Central memory CD8-positive, alpha-beta T cell (primary cell): Measurements from ENCODE around the gene HERC2.

ENCODE experiments used
- ATAC-seq: fragments of 150-1000 bp; cut with Tn5 transposase; replicated peaks from 2 replicates; pipeline ENCODE4 v1.10.0; 2022; ENCODE audit warnings: mild to moderate bottlenecking, moderate FRiP score, moderate number of reproducible peaks; ENCODE audit not compliant: poor library complexity, severe bottlenecking; ENCODE audit errors: extremely low read depth
- DNase-seq, 2 donors: peaks; one replicate each; pipeline ENCODE4 v3.0.0; 2021; ENCODE audit warnings: low spot score in 2 of 2
- H3K27ac Mint-ChIP-seq: one replicate; pipeline ENCODE4 v1.8.0; 2022; ENCODE audit warnings: low read depth, mild to moderate bottlenecking, moderate library complexity, mixed read lengths
- H3K27me3 Mint-ChIP-seq: one replicate; pipeline ENCODE4 v1.8.0; 2022; ENCODE audit warnings: mixed read lengths
- H3K36me3 Mint-ChIP-seq: one replicate; pipeline ENCODE4 v1.8.0; 2022; ENCODE audit warnings: mild to moderate bottlenecking, moderate library complexity, mixed read lengths; ENCODE audit not compliant: insufficient read depth
- H3K4me1 Mint-ChIP-seq: one replicate; pipeline ENCODE4 v1.8.0; 2022; ENCODE audit warnings: mixed read lengths
- H3K4me3 Mint-ChIP-seq: one replicate; pipeline ENCODE4 v1.8.0; 2022; ENCODE audit warnings: mild to moderate bottlenecking, moderate library complexity, mixed read lengths
- H3K9me3 Mint-ChIP-seq: one replicate; pipeline ENCODE4 v1.8.0; 2022; ENCODE audit warnings: mixed read lengths

The HERC2 gene

DNA sequence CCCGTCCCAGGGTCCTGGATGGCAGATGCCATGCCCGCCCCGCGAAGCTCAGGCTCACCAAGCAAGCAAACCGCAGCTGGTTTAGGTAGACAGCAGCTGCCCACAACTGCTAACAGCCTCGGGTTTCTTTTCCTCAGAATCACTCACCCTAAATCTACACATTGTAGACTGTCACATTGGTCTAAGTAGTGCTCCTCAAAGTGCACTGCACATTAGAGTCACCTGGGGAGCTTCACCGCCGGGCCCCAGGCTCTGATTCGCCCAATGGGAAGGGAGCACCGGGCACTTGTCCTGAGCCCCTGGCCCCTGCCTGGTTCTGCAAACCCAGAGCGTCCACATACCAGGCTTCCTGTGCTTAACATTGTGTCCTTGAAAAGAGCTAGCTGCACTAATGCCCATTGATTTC, 223.6 kb downstream of the HERC2 start:
- Mint-ChIP-seq H3K36me3 (peaks cover 5% of the 10 kb centered on the region), H3K9me3 (no peaks in the 10 kb centered on the region), H3K4me1 (peaks cover 19% of the 10 kb centered on the region), H3K4me3 (peak overlapping the region; percentile 56), H3K27ac (no peak overlapping the region), H3K27me3 (peaks cover 41% of the 10 kb centered on the region)
- ATAC-seq (no peak), DNase-seq (no peak)

DNA sequence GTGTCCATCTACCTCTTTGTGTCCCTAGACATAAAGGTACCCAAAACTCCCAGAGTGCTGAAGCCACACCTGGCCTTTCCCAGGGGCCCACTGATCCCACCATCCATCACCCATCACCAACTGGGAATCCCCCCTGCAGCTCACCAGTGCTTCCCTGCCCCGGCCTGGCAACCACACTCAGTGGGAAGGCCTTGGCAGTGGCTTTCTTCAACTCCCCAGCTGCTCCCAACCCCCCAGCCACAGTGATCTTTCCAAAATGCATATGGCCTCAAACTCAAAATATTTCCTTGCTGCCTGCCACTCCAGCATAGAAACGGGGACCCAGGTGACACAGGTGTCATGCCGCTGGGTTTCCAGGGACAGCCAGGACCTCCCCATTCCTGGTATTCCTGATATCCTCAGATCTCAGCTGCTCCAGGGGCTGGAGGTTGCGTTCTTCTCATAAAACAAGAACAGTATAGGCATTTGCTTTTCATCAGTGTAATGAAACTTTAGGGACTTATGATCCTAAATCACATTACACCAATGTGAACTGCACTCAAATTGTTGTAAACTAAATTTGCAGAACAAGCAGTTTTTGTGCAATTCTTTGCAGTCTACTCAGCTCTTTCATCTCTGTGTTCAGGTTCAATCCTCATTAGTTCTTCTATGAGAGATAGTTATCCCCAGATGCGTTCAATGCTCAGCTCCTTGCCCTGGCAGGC, 224.2 kb downstream of the HERC2 start:
- DNase-seq (no peak), ATAC-seq (no peak)
- Mint-ChIP-seq H3K36me3 (peaks cover 5% of the 10 kb centered on the region), H3K4me1 (peaks cover 19% of the 10 kb centered on the region), H3K4me3 (peak overlapping the region; percentile 56), H3K27ac (no peak overlapping the region), H3K9me3 (no peaks in the 10 kb centered on the region), H3K27me3 (peaks cover 47% of the 10 kb centered on the region)

DNA sequence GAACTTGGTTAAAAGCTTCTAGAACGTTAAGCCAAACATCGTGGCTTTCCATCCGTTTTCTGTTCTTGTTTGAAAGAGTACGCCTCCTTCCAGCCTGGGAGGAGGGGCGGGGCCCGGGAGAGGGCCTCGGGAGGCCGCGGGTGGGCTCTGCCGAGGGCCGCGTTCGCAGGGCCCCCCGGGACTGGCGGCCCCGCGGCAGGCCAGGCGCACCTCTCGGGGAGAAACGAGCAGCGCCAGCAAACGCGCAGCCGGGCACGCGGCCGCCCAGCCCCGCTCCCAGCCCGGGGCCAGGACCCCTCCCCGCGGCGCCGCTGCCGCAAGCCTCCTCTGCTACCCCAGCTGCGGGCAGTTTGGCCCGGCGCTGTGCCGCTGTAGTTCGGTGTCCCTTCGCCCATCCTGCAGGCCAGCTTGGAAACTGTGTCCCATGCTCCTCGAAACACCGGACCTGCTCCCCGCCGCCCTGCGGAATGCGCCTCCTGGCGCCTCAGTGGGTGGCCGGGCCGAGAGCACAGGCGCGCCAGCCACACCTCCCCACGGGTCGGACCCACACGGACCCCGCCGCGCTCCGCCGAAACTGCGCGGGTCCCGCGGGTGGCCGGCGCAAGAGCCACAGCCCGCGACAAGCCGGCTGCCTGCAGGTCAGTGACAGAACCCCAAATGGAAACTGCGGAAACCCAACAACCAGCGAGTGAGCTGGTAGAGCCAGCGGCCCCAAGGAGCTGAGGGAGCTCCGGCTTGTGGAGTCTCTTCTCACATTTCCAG, 225.1 kb downstream of the HERC2 start:
- Mint-ChIP-seq H3K36me3 (peaks cover 5% of the 10 kb centered on the region), H3K4me1 (peaks cover 19% of the 10 kb centered on the region), H3K9me3 (no peaks in the 10 kb centered on the region), H3K4me3 (peak overlapping the region; percentile 68), H3K27ac (no peak overlapping the region), H3K27me3 (peaks cover 56% of the 10 kb centered on the region)
- DNase-seq (no peak), ATAC-seq (no peak)

DNA sequence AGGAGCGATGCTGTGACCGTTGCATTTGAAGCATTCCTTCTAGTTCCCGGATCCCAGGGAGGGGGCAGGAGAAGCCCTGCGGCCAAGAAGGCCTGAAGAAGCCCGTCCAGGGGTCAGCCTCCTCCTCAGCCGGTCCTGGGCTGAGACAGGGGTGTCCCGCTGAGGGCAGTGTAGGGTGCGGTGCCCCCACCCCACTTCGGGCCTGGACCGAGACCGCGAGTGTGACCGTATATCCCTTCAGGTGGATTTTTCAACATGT, 225.6 kb downstream of the HERC2 start:
- Mint-ChIP-seq H3K27me3 (peaks cover 62% of the 10 kb centered on the region), H3K4me3 (peak overlapping the region; percentile 68), H3K9me3 (no peaks in the 10 kb centered on the region), H3K4me1 (peaks cover 19% of the 10 kb centered on the region), H3K36me3 (peaks cover 5% of the 10 kb centered on the region), H3K27ac (no peak overlapping the region)
- no peak for DNase-seq
- no peak for ATAC-seq

DNA sequence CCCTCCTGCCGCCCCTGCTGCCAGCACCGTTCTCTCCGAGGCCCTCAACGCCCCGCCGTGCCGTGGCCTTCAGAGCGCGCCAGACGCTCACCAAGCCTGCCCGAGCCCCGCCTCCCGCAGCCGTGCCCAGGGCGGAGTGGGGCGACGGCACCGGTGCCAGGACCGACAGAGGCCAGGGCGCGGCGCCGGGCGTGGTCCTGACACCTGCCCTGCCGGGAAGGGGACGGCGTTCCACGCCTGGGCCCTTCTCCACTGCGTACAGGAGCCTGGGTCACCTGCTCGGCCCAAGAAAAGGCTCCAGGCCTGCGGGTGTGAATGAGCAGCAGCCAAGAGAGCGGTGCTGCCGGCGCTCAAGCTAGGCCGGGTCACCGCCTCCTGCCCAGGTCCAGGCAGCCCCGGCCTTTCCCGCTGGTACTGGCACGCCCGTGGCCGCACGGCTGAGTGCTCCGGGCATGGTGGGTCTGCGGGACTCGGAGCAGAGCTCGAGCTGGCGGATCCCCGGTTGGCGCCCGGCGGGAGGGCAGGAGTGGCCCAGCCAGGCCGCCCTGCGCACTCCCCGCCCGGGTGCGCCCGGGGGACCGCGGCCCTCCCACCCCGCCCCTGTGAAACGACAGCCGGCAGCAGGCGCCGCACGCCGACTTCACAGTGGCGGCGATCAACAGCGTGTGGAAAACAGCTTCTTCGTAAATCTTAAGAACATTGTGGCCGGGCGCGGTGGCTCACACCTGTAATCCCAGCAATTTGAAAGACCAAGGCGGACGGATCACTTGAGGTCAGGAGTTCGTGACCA, 227.1 kb downstream of the HERC2 start:
- H3K4me1 Mint-ChIP-seq, result peaks cover 19% of the 10 kb centered on the region
- peak in 1 of 2 donors; percentile 14 for DNase-seq
- peak overlapping the region; percentile 68 for H3K4me3 Mint-ChIP-seq
- no peak overlapping the region for H3K27ac Mint-ChIP-seq
- ATAC-seq, result peak; percentile 29
- peaks cover 67% of the 10 kb centered on the region for H3K27me3 Mint-ChIP-seq
- H3K9me3 Mint-ChIP-seq, result peaks cover 7% of the 10 kb centered on the region
- H3K36me3 Mint-ChIP-seq, result peaks cover 4% of the 10 kb centered on the region

DNA sequence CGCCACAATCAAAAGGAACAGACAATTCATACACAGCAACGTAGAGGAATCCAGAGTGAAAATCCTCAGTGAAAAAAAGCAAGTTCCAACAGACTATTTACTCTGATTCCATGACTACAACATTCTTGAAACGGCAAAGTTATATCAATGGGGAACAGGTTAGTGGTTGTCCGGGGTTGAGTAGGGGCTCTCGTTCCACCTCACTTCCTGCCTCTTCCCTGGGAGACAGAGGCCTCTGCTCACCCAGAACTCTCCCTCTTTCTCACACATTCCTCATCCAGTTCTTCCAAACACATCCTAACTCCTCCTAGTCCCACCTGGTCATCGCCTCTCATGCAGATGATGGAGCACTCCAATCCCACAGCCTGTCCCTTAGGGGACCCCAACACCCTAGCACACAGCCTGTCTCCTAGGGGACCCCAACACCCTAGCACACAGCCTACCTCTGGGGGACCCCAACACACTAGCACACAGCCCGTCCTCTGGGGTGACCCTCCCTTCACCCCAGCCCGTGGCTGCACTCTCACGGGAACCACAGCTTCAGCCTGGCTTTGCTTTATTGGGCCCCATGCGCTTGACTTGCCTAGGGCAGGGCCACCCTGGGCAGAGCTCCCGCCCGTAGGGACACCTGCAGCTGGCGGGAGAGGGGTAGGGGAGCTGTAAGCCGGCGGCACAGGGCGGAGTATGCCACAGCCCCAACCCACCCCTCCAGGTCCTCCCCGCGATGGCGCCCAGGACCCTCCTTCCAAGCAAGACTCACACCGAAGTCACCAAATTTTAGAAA, 228.0 kb downstream of the HERC2 start:
- peaks cover 13% of the 10 kb centered on the region for H3K9me3 Mint-ChIP-seq
- ATAC-seq, result no peak
- peaks cover 13% of the 10 kb centered on the region for H3K4me1 Mint-ChIP-seq
- no peak overlapping the region for H3K27ac Mint-ChIP-seq
- H3K36me3 Mint-ChIP-seq, result peaks cover 4% of the 10 kb centered on the region
- no peak overlapping the region for H3K4me3 Mint-ChIP-seq
- peaks cover 69% of the 10 kb centered on the region for H3K27me3 Mint-ChIP-seq
- DNase-seq, result peak in 1 of 2 donors; percentile 7

DNA sequence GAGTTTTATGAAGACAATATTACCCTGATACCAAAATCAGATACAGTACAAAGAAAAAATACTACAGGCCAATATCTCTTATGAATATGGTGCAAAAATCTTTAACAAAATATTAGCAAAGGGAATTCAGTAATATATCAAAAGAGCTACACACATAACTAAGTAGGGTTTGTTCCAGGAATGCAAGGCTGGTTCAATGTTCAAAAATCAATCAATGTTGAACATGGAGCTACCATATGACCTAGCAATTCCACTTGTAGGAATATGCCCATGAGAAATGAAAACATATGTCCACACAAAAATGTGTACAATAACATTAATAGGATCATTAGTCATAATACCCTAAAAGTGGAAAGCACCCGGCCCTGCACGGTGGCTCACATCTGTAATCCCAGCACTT, 230.7 kb downstream of the HERC2 start:
- no peak for DNase-seq
- H3K36me3 Mint-ChIP-seq, result peaks cover 2% of the 10 kb centered on the region
- no peak overlapping the region for H3K4me3 Mint-ChIP-seq
- peaks cover 13% of the 10 kb centered on the region for H3K9me3 Mint-ChIP-seq
- no peak for ATAC-seq
- H3K27me3 Mint-ChIP-seq, result peaks cover 80% of the 10 kb centered on the region
- no peak overlapping the region for H3K27ac Mint-ChIP-seq
- peaks cover 13% of the 10 kb centered on the region for H3K4me1 Mint-ChIP-seq

DNA sequence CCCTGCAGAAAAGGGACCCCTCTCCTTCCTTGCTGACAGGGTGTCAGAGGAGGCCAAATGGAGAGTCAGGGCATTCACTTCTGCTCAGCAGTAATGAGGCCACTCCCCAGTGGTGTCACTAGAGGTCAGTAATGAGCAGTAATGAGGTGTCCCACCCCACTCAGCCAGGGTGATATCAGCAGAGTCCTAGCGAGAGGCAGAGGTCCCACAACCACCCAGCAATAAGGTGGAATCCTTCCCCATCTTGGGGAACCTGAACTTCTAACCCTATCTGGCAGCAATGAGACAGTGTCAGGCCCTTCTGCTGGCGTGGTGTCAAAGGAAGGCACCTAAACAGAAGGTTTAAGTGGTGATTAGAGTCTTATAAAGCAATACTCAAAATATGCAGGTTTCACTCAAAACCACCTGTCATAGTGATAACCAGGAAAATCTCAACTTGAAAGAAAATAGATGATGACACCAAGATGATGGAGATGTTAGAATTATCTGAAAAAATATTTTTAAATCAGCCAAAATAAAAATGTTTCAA, 235.7 kb downstream of the HERC2 start:
- peak in 1 of 2 donors; percentile 43 for DNase-seq
- peaks cover 64% of the 10 kb centered on the region for H3K27me3 Mint-ChIP-seq

DNA sequence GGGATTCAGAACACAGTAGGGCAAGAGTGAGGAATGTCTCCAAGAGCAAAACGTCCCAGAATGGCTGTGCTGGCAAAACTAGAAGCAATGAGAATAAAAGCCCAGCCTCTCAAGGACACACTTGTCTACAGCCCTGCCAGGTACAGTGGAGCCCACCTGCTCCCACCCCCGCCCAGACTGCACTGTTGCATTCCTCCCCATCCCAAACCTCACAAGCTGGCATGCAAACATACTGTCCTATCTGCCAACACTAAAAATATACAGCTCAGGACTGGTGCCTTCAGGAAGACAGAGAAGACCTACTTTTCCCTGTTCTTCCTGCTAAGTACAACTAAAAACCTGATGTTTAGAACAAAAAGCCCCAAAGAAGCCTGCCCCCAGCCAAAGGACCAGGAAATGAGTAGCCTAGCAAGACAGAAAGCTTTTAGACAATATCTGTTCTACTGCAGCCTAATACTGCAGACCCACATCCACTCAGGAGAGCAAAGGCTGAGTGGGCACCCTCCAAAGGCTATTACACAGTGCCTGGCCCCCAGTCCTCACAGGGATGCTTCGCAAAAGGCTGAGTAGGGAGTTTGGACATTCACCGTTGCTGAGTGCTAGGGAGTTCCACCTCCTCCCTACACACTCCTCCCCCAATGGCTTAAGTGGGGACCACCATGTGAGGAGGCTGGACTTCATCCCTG, 236.3 kb downstream of the HERC2 start:
- Mint-ChIP-seq H3K27ac (no peak overlapping the region), H3K9me3 (peaks cover 13% of the 10 kb centered on the region), H3K4me1 (peaks cover 10% of the 10 kb centered on the region), H3K4me3 (no peak overlapping the region), H3K36me3 (no peaks in the 10 kb centered on the region), H3K27me3 (peaks cover 58% of the 10 kb centered on the region)
- ATAC-seq (peak; percentile 29), DNase-seq (no peak)

More for the DNA sequence above, 235.7 kb downstream of the HERC2 start:
- H3K4me1 Mint-ChIP-seq, result peaks cover 10% of the 10 kb centered on the region
- ATAC-seq, result peak; percentile 93
- peaks cover 13% of the 10 kb centered on the region for H3K9me3 Mint-ChIP-seq
- no peak overlapping the region for H3K27ac Mint-ChIP-seq
- no peaks in the 10 kb centered on the region for H3K36me3 Mint-ChIP-seq
- no peak overlapping the region for H3K4me3 Mint-ChIP-seq

DNA sequence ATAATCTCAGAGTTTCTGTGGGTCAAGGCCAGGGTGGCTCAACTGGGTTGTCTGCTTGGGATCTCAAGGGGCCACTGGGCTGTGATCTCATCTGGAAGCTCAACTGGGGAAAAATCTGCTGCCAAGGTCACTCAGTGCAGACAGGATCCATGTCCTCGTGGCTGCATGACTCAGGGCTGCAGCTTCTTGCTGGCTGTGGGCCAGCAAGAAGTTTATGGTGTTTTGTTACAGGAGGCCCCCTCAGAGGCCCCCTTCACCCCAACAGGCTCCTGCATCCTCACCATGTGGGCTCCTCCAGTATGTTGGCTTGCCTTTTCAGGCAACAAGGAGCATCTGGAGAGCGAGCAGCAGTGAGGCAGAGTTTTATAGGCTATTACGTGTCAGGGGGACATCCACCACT, 237.4 kb downstream of the HERC2 start:
- no peak for DNase-seq
- Mint-ChIP-seq H3K27me3 (peaks cover 56% of the 10 kb centered on the region), H3K36me3 (no peaks in the 10 kb centered on the region), H3K4me3 (no peak overlapping the region), H3K9me3 (peaks cover 3% of the 10 kb centered on the region), H3K27ac (no peak overlapping the region), H3K4me1 (peaks cover 10% of the 10 kb centered on the region)
- ATAC-seq, result no peak

DNA sequence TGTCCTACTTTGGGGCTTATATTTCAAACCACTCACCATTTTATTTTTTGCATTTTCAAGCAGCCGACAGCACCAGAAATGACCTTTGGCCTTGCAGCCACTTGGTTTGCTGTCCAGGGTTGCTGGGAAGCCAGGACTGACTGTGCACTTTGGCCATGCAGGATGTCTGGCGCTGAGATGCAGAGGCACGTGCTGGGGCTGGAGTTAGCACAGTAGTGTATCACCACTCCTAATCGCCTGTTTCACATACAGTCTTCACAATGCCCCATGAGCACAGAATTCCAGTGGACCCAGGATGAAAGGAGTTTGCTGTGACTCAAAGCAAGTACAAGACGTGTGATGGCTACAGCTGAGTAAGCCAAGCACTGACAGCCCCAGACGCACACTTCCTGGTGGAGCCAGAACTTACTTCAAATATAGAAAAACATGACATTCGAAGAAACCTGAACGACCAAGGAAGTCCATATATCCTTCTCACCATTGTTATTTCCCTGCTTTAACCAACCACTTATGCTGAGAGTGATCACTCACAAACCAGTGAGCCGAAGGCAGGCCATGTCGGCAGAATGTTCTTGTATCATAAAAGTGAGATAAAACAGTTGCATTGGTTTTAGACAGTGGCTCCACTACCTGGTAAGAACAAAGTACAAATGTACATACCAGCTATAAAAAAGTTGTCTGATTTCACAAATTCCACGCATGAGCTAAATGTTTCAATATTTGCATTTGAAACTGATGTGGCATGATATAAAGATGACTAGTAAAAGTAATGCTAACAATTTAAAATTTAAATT, 238.9 kb downstream of the HERC2 start:
- Mint-ChIP-seq H3K4me3 (no peak overlapping the region), H3K27ac (no peak overlapping the region), H3K36me3 (no peaks in the 10 kb centered on the region), H3K9me3 (no peaks in the 10 kb centered on the region), H3K27me3 (peaks cover 44% of the 10 kb centered on the region), H3K4me1 (peaks cover 10% of the 10 kb centered on the region)
- ATAC-seq (no peak), DNase-seq (no peak)
